SIG-M5 (cell line): ENCODE measurements around the gene ANKRD6.

ENCODE experiments used
- DNase-seq: peaks from one replicate; lab custom pipeline; 2025; lab: John Stamatoyannopoulos, UW

The ANKRD6 gene

GRCh38 chr6:89564752-89565427, 131.9 kb downstream of the ANKRD6 start:
- no peak for DNase-seq

- DNase-seq: no peak
These were observed 133.3 kb downstream of the ANKRD6 start for GRCh38 chr6:89566008-89566800.

GRCh38 chr6:89566930-89567629, 134.1 kb downstream of the ANKRD6 start:
- DNase-seq: no peak

GRCh38 chr6:89567630-89568390, 134.9 kb downstream of the ANKRD6 start:
- DNase-seq: no peak

- DNase-seq: no peak
These were observed 142.1 kb downstream of the ANKRD6 start for GRCh38 chr6:89574910-89575561.

- no peak for DNase-seq
These were observed 142.6 kb downstream of the ANKRD6 start for GRCh38 chr6:89575562-89575960.

- DNase-seq: no peak
These were observed 148.2 kb downstream of the ANKRD6 start for GRCh38 chr6:89580997-89581666.

- no peak for DNase-seq
These were observed 148.7 kb downstream of the ANKRD6 start for GRCh38 chr6:89581689-89582088.

- DNase-seq: no peak
These were observed 149.8 kb downstream of the ANKRD6 start for GRCh38 chr6:89582669-89583325.

- DNase-seq: no peak
These were observed 150.6 kb downstream of the ANKRD6 start for GRCh38 chr6:89583559-89583958.

GRCh38 chr6:89584539-89584938, 151.6 kb downstream of the ANKRD6 start:
- DNase-seq: no peak

GRCh38 chr6:89585154-89585553, 152.2 kb downstream of the ANKRD6 start:
- DNase-seq: no peak

- DNase-seq: no peak
These were observed 156.5 kb downstream of the ANKRD6 start for GRCh38 chr6:89589297-89590025.

- no peak for DNase-seq
These were observed 157.2 kb downstream of the ANKRD6 start for GRCh38 chr6:89590133-89590532.

GRCh38 chr6:89591745-89592144, 158.8 kb downstream of the ANKRD6 start:
- no peak for DNase-seq

GRCh38 chr6:89596056-89596455, 163.1 kb downstream of the ANKRD6 start:
- no peak for DNase-seq

- DNase-seq: no peak
These were observed 163.5 kb downstream of the ANKRD6 start for GRCh38 chr6:89596484-89596883.

GRCh38 chr6:89597372-89597771, 164.4 kb downstream of the ANKRD6 start:
- DNase-seq: no peak

GRCh38 chr6:89597988-89598387, 165.0 kb downstream of the ANKRD6 start:
- DNase-seq: no peak

GRCh38 chr6:89599727-89600126, 166.8 kb downstream of the ANKRD6 start:
- no peak for DNase-seq
